GM12878 (cell line): Measurements from ENCODE around the gene MAD1L1. TPM values are rescaled to one million over a fixed set of nuclear protein-coding genes. Genes with fewer than 3 reads are reported as not detected.
"Not testable (repeated sequence)": the region's sequence is repeated elsewhere in the genome, so short reads cannot be mapped to it uniquely, and the experiment has no call there.

Source experiments
- ATAC-seq: fragments of 200-7000 bp; cut with Tn5 transposase; 3 replicates; pipeline ENCODE4 v1.9.1; 2020; ENCODE audit warnings: mild to moderate bottlenecking, moderate library complexity
- BruUV-seq: library from RNA; stranded (reverse); fragments of 400-500 nt; replicated peaks from 2 replicates; lab custom pipeline; 2021; lab: Mats Ljungman, UMichigan
- CTCF ChIA-PET: fragments of 300-600 bp; sonication (Branson Sonifier 250); formaldehyde crosslinking; extraction: SDS; loops from one replicate; lab custom pipeline; 2021; ENCODE audit warnings: inconsistent platforms; lab: Yijun Ruan, JAX
- POLR2A ChIA-PET: fragments of 350-600 bp; formaldehyde crosslinking; extraction: SDS; loops from one replicate; lab custom pipeline; 2021; ENCODE audit warnings: inconsistent platforms; lab: Charles Lee
- RAD21 ChIA-PET: fragments of 300-600 bp; sonication (Branson Sonifier 250); formaldehyde crosslinking; loops from one replicate; lab custom pipeline; 2023; ENCODE audit warnings: antibody characterized with exemption; ENCODE audit not compliant: unreplicated experiment; lab: Charles Lee
- SMC1A ChIA-PET: fragments of 300-600 bp; sonication (Branson Sonifier 250); formaldehyde crosslinking; loops from one replicate; lab custom pipeline; 2023; ENCODE audit not compliant: unreplicated experiment, uncharacterized antibody; lab: Charles Lee
- DNase-seq: peaks from one replicate; pipeline ENCODE4 v3.0.0-alpha.2; 2011; ENCODE audit warnings: low read depth, low spot score
- FAIRE-seq: peaks from 3 replicates; lab custom pipeline; 2011; peaks lifted over from hg19 to GRCh38; lab: Jason Lieb, UNC
- H2AFZ ChIP-seq: 2 replicates; pipeline ENCODE4 v1.6.0; 2011; ENCODE audit warnings: low read depth, low read length, control low read depth; ENCODE audit not compliant: control insufficient read depth
- H3K27ac ChIP-seq: 2 replicates; pipeline ENCODE4 v1.5.1; 2011; ENCODE audit warnings: control low read depth; ENCODE audit not compliant: control insufficient read depth, insufficient read depth
- H3K27me3 ChIP-seq, 2 experiments: replicated peaks in 1 of 2; 2 replicates each; pipeline versions ENCODE4 v1.6.0 to v1.6.1; 2011; ENCODE audit warnings: low read length in 1 of 2; ENCODE audit not compliant: control insufficient read depth in 2 of 2, insufficient read depth in 2 of 2
- H3K36me3 ChIP-seq, 2 experiments: 2 replicates each; pipeline ENCODE4 v1.5.1; 2011; ENCODE audit warnings: low read length in 1 of 2; ENCODE audit not compliant: control insufficient read depth in 2 of 2, insufficient read depth in 2 of 2
- H3K4me1 ChIP-seq: 2 replicates; pipeline ENCODE4 v1.6.1; 2011; ENCODE audit warnings: mild to moderate bottlenecking, low read length, moderate library complexity, mixed read lengths; ENCODE audit not compliant: control insufficient read depth, insufficient read depth
- H3K4me2 ChIP-seq: 2 replicates; pipeline ENCODE4 v1.6.0; 2011; ENCODE audit warnings: control low read depth; ENCODE audit not compliant: control insufficient read depth, insufficient read depth
- H3K4me3 ChIP-seq: fragments of 200-600 bp; sonication (generic); 2 replicates; pipeline ENCODE4 v1.5.1; 2016
- H3K79me2 ChIP-seq: 2 replicates; pipeline ENCODE4 v1.6.0; 2011; ENCODE audit warnings: low read length; ENCODE audit not compliant: control insufficient read depth, insufficient read depth
- H3K9ac ChIP-seq: 2 replicates; pipeline ENCODE4 v1.8.0; 2011; ENCODE audit warnings: low read length, control low read depth, mixed read lengths; ENCODE audit not compliant: control insufficient read depth, insufficient read depth
- H3K9me3 ChIP-seq: replicated peaks from 3 replicates; pipeline ENCODE4 v1.5.1; 2011; ENCODE audit warnings: mild to moderate bottlenecking, low read length; ENCODE audit not compliant: control insufficient read depth, insufficient read depth
- H4K20me1 ChIP-seq: 2 replicates; pipeline ENCODE4 v1.6.0; 2011; ENCODE audit not compliant: control insufficient read depth, insufficient read depth
- WGBS: methylation state at CpG from one replicate; pipeline ENCODE4 v1.1.6; 2016; ENCODE audit warnings: low lambda C conversion rate; ENCODE audit not compliant: insufficient replicate concordance, insufficient coverage; ENCODE audit errors: missing lambda C conversion rate; 5-methylcytosine and 5-hydroxymethylcytosine counted together
- in situ Hi-C: fragments of 300-500 bp; cut with MboI; formaldehyde crosslinking; loops from 9 replicates; pipeline ENCODE4 v1.14.3; 2018; ENCODE audit warnings: mixed read lengths
- intact Hi-C: fragments of 100-400 bp; cut with micrococcal nuclease; formaldehyde crosslinking; loops from one replicate; pipeline ENCODE4 v1.14.2; 2022; ENCODE audit not compliant: unreplicated experiment
- polyA plus RNA-seq, 11 experiments: library from polyadenylated mRNA; depleted of rRNA in 4 of 11; unstranded in 6 of 11; stranded (reverse) in 5 of 11; fragments of >200 nt; fragmentation: Nextera tagmentation in 4 of 11; fragmentation: Illumina TruSeq in 1 of 11; extraction: Ambion mirVana in 4 of 11; extraction: Trizol in 1 of 11; gene quantifications; 1 replicate in 1 of 11; 2 replicates in 10 of 11; pipeline versions ENCODE4 v1.2.1 to v1.2.3, GENCODE V29; 2011 to 2016; ENCODE audit warnings: inconsistent platforms in 2 of 11, missing spikeins in 2 of 11, low read depth in 1 of 11
- total RNA-seq, 4 experiments: library from RNA; depleted of rRNA in 3 of 4; stranded (reverse); fragments of >200 nt in 3 of 4; fragmentation: Illumina TruSeq in 1 of 4; extraction: Trizol in 1 of 4; gene quantifications; 2 replicates each; pipeline versions ENCODE4 v1.2.1 to v1.2.3, GENCODE V29; 2013 to 2021

Gene MAD1L1
- total and polyA plus RNA-seq, 10 of the 15 experiments (the other 5 are each of a cell fraction or from before 2014, with no cell fraction given), result 2.2 to 76.8 (median 38.3) TPM

DNA sequence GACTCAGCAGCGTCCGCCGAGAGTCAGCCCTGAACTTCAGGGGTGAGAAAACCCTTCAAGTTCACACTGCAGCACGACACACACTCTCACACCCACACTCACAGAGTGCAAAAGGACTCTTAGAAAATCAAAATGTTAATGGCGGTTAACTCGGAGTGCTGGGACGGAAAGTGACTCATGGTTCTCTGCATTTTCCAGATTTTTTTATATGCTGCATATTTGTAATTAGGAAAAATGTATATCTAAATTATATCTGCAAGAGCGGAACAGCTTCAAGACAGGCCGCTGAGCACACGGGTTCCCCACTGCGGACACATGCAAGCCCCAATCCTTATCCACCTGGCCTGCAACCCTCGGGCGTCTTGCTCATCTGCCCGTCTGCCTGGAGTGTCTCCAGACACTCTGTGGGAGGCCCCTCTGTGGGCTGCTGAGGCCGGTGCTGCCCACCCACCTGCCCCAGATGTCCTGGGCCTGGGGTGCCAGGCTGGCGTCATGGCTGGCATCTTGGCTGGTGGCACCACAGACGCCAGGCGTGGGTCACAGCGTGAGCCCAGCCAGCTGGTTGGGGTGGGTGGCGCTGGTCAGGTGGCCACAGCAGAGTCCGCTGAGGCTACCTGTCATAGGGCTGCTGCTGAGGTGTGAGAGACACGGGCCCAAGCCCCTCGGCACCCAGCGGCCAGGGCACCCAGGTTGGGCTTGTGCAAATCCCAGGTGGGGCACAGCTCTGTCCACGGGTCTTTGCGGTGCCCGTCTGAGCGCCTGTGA is 407.7 kb downstream of the MAD1L1 start:
- H2AFZ ChIP-seq, in situ Hi-C loops, H3K27me3 ChIP-seq, H3K9ac ChIP-seq, POLR2A ChIA-PET, ATAC-seq, FAIRE-seq, DNase-seq, RAD21 ChIA-PET, CTCF ChIA-PET, BruUV-seq, H3K27ac ChIP-seq, H3K4me1 ChIP-seq, H3K79me2 ChIP-seq, H3K9me3 ChIP-seq, SMC1A ChIA-PET, H4K20me1 ChIP-seq, H3K36me3 ChIP-seq, H3K4me2 ChIP-seq, H3K4me3 ChIP-seq: not testable (repeated sequence)
- 93% methylated on average over 27 of the region's 28 CpGs for WGBS
- intact Hi-C loops, result loop anchor here (1.0 kb wide), 1 partner anchor 10 kb away; no protein-coding TSS in a partner anchor

DNA sequence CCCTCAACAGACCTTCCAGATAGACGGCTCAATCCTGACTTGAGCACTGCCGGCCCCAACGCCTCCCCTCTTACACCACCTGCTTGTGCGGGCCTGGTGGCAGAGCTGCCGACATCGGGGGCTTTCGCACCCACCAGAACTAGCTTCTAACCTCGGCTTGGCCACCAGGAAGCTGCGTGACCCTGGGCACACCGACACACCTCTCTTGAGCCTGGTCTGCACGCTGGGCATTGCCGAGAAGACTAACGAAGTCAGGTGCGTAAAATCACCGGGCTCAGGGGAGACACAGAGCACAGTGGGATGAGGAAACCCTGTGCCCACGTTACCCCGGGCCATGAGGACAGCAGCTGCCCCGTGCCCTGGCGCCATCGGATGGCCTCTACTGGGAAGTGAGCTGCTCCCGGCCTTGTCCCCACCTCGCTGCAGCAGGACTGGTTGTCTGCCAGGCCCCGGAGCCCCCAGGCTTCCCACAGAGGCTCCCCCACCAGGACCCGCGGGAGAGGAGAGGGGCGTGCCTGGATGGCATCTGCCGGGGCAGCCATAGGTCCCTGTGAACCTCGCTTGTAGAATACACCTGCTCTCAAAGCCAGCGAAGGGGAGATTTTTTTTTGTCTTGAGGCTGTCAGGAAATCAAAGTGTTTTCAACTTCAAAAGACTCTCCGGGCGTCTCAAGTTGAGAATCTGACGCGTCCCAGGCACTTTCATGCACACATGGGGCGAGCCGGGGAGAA is 408.4 kb downstream of the MAD1L1 start:
- H3K27ac ChIP-seq, H3K9me3 ChIP-seq, H4K20me1 ChIP-seq, FAIRE-seq, H3K79me2 ChIP-seq, ATAC-seq, H3K27me3 ChIP-seq, CTCF ChIA-PET, SMC1A ChIA-PET, POLR2A ChIA-PET, H2AFZ ChIP-seq, H3K4me3 ChIP-seq, H3K9ac ChIP-seq, H3K4me1 ChIP-seq, in situ Hi-C loops, H3K4me2 ChIP-seq, DNase-seq, RAD21 ChIA-PET, BruUV-seq, H3K36me3 ChIP-seq: not testable (repeated sequence)
- intact Hi-C loops, result loop anchor here (1.0 kb wide), 1 partner anchor 9 kb away; no protein-coding TSS in a partner anchor
- WGBS, result 90% methylated on average over 30 of the region's 35 CpGs
